Subcutaneous adipose tissue (tissue), 4 donors: Measurements from ENCODE around the gene CALU. TPM values are rescaled to one million over a fixed set of nuclear protein-coding genes. Genes with fewer than 3 reads are reported as not detected.

Experiments
- total RNA-seq, 4 donors: library from RNA; depleted of rRNA; stranded (reverse); fragments of >200 nt; gene quantifications; one replicate each; pipeline ENCODE4 v1.1.0, GENCODE V29; 2016
- TF ChIP-seq, protein P1 (sequence below): fragments of 450-650 bp; IDR thresholded peaks from one replicate; pipeline ENCODE4 v1.5.1; 2016; ENCODE audit warnings: low read depth, mild to moderate bottlenecking, control low read depth, antibody characterized with exemption, moderate library complexity

Gene CALU
- total RNA-seq, 4 donors from 2014 or later, result 73.7 to 200 (median 143) TPM

DNA sequence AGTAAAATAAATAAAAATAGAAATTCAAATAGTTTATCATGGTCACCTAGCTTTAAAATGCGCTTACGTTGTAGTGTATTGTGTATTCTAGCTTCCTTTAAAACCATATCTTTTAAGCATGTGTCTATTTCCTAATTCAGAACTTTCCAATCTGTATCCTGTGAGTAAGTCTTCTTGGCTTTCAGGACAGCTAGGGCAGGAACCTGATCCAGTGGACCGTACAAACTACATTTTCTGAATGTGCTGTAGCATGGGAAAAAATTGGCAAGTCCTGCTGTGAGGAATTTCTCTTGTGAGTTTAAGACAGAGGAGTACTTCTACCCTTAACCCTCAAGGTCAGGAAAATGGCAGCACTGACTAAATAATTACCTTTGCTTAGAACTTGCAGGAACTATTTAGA is 24.4 kb downstream of the CALU start:
- TF ChIP-seq, protein P1, sequence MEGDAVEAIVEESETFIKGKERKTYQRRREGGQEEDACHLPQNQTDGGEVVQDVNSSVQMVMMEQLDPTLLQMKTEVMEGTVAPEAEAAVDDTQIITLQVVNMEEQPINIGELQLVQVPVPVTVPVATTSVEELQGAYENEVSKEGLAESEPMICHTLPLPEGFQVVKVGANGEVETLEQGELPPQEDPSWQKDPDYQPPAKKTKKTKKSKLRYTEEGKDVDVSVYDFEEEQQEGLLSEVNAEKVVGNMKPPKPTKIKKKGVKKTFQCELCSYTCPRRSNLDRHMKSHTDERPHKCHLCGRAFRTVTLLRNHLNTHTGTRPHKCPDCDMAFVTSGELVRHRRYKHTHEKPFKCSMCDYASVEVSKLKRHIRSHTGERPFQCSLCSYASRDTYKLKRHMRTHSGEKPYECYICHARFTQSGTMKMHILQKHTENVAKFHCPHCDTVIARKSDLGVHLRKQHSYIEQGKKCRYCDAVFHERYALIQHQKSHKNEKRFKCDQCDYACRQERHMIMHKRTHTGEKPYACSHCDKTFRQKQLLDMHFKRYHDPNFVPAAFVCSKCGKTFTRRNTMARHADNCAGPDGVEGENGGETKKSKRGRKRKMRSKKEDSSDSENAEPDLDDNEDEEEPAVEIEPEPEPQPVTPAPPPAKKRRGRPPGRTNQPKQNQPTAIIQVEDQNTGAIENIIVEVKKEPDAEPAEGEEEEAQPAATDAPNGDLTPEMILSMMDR, result no peak

DNA sequence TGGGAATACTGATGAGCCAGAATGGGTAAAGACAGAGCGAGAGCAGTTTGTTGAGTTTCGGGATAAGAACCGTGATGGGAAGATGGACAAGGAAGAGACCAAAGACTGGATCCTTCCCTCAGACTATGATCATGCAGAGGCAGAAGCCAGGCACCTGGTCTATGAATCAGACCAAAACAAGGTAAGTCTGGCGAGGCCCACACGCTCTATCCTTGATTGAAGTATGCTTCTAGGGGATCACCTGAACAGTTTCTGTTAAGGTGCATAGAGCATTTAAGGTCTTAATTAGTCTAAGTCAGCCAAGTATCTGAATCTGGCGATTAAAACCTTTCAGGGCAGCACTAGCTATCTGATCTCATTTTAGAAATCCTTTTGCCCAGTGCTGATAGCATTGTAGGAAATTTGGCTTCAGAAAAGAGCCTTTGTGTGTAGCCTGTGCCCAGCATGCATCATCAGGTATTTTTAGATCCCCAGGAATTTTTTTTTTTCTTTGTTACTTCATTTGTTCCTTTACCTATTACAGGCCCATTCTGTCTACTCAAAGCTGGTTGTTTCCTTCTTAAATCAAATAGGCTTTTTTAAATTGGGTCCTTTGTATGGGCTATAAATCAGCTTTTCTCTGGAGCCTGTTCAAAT is 28.4 kb downstream of the CALU start:
- TF ChIP-seq, protein P1, result no peak

DNA sequence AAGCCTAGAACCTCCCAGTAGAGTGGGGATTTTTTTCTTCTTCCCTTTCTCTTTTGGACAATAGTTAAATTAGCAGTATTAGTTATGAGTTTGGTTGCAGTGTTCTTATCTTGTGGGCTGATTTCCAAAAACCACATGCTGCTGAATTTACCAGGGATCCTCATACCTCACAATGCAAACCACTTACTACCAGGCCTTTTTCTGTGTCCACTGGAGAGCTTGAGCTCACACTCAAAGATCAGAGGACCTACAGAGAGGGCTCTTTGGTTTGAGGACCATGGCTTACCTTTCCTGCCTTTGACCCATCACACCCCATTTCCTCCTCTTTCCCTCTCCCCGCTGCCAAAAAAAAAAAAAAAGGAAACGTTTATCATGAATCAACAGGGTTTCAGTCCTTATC is 31.1 kb downstream of the CALU start:
- TF ChIP-seq, protein P1, result no peak

DNA sequence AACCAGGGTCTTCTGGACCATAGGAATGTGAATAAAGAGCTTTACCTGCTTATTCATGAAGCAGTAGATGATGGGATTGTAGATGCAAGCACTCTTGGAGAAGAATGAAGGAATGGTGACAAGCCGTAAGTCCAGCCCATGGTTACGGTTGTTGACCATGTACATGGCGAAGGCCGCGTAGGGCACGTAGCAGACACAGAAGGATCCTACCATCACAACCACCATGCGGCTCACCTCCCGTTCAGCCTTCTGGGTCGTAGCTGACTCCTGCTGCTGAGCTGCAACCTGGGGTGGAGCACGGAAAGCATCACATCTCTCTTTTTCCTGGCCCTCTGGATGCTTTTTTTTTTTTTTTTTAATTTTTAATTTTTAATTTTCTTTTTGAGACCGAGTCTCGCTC is 34.4 kb downstream of the CALU start:
- TF ChIP-seq, protein P1, result no peak

DNA sequence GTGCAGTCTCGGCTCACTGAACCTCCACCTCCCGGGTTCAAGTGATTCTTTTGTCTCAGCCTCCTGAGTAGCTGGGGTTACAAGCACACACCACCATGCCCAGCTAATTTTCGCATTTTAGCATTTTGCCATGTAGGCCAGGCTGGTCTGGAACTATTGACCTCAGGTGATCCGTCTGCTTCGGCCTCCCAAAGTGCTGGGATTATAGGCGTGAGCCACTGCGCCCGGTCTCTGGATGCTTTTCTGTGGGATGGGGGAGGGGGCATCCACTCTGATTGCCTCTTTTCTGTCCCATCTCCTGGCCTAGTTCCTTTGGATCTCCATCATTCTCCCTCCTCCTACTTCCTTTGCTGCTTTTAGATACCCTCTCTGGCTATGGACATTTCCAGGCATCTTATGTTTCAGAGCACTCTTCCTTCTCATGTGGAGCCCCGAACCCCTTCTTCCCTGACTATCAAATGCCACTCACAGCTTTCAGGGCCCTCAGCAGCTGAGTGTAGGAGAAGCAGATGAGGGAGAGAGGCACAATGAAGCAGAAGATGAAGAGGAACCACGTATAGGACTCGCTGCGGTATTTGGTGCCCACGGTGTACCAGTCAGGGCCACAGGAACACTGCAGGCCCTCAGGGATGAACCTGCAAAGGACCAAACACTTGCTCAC is 35.0 kb downstream of the CALU start:
- TF ChIP-seq, protein P1, result no peak

DNA sequence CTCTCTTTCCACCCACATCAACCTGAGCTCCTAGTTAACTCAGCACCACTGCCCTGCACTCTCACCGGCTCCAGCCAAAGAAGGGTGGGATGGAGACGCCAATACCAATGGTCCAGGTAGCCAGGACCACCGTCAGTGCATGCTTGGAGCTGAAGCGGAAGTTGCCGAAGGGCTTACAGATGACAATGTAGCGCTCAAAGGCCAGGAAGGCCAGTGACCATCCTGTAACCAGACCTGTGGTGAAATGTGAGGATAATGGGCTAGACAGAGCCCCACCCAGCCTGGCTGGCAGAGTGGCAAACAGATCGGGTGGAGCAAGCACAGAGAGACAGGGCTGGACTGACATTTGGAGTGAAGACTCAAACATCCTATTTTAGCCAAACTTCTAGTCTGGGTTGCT is 35.8 kb downstream of the CALU start:
- TF ChIP-seq, protein P1, result no peak

DNA sequence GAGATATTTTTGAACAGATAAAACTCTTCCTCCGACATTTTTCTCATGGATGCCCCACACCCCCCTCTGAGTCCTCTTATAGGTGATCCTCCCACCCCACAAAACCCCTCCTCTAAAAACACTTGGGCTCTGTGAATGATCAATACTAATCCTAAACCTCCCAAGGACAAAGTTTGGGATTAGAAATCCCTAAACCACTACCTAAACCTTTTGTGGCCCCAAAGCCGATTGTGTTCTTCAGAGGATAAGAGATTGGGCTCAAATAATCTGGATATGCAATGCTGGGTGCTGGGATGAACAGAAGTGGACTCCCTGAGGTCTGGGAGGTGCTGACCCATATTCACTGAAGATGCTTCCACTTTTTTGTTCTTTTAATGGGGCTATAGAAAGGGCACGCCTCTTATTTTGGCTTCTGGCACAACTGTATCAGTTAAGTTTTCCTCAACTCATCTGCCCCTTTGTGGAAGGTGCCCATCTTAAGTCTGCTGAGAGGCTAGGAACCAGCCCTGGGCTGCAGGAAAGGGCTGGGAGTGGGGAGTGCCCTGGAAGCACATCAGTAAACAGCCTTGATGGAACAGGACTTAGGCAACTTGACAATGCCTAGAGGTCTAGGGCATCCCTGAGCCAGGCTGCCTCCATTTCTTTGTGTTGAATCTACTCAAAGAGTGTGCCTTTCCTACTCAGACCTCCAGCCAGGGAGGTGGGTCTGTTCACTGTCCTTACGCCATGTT is 36.8 kb downstream of the CALU start, which contains the start of gene OPN1SW:
Gene OPN1SW (minus strand): TSS at position 51 of the 731 bp plus-strand sequence. CDS start 13 bp downstream, at position 38.
- TF ChIP-seq, protein P1, result no peak
